NCI-H2196 treated with DMSO at 0.1 percent for 48 hours (cell line): ENCODE results near the gene ARX.

Experiments used
- DNase-seq: peaks from one replicate; lab custom pipeline; 2025; ENCODE audit not compliant: unreplicated experiment; lab: John Stamatoyannopoulos, UW

ARX gene

DNA sequence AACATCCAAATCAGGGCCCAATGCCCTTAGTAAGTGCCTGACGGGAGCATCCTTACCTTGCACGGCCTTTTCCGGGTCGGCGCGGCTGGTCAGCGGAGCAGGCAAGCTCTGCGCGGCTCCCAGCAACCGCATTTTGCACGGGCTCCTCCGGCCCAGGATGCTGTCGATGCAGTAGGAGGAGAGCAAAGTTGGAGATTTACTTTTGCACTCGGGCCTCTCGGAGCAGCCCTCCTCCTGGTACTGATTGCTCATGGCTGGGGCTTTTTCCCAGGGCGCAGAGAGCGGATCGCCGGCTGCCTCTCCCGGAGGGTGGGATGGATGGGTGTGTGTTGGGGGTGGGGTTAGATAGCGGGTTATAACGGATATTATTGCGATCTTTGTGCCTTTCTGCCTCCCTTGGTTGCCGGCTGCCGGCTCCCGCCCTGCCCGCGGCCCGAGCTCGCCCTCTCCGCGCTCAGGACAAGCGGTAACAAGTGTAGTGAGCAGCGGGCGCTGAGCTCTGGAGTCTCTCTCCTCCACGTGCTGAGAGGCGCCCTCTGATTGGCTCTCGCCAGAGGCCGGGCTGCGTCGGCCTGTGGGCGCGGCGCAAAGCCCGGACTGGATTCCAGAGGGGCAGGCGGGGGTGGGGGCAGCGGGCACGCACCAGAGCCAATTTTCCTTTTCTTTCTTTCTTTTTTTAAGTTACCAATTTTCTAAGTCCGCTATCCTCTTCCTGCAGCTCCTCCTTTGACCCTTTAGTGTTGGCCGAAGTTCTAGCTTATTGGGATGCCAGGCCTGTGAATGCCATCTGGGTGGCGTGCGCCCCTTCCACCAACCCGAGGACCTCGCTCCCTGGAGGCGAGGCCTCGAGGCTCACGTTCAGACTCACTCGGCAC is at the start of gene ARX:
TSS of gene ARX (minus strand) at position 480 of the 875 bp plus-strand sequence. CDS start at position 252, 228 bp downstream.
- DNase-seq, result no peak

DNA sequence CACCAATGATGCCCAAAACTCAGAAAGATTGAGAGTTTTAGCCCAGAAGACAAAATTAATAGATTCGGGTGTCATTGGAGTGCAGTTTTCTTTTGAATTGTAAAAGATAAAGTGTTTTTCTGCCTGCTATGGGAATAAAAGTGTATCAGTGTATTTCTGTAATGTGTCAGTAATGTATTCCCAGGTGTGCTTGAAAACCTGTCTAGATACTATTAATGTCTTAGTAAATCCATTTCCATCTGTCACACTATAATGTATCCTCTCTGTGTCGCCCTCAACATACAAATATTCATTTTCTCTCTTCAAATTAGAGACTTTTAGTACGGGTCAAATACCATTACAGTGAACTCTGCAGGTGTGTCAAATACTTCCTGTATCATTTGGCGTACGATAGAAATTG is 43.5 kb upstream of the ARX start:
- no peak for DNase-seq

DNA sequence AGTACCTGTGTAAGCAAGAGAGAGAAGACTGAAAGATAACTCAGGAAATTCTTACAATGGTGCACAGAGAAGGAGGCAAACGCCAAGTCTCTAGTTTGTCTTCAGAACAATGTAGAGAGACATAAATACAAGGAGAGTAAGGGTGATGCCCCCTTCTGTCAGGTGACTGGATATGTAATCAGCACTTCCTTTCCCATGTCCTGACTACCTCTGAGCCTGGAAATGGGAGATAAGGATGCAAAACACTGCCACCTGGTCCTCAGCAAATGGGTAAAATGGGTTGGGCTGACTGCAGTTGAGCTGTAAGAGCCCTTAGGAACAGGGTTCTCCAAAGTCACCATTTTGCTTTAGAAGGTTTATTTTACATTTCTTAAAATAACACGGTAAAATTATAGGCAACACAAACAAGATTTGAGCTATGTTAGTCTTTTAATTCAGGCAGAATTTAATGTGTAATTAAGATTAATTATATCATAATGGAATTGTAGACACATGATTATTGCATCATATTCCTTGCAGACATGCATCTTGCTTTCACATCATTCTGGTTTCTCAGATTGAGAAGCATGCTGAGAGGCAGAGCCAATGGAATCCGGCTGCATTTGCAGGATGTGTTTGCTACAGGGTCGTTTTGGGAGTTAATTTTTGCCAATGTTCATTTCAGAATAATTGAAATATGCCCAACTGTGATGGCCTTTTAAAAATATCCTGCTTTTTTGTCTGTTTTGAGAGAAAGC is 37.2 kb upstream of the ARX start:
- DNase-seq, result no peak

DNA sequence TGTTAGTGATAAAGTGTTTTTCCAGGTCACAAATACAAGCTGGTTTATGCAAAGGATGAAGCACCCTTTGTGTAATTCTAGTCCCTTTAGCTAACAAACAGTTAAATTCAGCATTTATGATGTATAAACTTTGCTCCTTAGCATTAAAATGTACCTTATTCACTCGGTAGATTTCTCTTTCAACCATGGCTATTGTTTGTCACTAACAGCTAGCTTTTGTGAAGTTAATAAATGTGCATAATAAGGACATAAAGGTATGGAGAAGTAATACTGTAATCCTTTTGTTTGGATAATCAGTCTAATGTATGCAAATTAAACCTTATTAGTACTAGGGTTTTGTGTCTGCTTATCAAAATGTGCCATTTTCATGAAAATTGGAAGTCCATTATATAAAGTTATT is 34.2 kb upstream of the ARX start:
- no peak for DNase-seq

DNA sequence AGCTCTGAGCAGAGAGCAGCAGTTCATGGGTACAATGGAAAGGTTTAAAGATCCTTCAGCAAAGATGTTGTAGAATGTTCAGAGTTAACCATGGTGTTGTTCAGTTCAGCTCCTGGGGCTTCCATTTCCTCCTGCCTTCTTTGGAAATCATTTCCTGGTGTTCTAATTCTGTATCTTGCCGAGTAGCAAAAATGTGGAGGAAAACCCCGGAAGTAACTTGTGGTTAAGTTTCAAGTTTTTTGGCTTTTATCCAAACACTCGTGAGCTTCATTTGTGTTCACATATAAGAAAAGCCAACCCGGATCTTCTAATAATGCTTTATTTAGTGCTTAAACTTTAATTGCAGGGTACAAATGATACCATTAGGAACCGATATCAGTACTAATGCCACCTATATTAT is 33.6 kb upstream of the ARX start:
- DNase-seq, result no peak

DNA sequence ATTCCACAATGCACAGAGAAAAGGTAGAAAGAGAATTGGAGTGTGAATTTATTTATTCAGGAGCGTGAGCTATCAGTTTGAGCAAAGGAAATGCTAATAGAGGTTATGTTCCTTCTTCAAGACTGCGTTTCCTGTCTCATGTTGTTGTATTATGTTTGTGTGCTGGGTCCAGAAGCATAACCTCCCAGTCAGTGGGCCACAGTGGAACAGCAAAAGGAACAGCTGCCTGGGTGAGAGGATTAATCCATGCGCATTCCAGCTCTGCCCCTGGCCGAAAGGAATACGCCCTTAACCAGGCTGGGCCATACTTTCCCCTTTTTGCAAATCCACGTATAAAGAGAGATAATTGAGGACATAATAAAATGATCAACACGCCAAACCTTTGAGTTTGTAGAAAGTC is 32.4 kb upstream of the ARX start:
- no peak for DNase-seq

DNA sequence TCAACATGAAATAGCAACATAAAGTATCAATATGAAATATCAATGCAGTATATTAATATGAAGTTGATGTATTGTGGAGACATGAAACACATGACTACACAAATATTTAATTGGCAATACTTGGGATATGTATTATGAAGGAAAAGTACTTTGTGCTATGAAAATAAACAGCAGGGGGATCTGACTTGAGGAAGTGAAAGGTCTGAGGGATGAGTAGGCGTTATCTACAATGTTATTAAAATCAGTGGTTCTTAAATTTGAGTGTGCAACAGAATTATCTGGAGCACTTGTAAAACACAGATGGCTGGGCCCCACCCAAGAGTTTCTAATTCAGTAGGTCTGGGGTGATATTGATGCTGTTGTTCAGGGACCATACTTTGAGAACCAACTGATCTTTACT is 27.4 kb upstream of the ARX start:
- DNase-seq, result no peak

DNA sequence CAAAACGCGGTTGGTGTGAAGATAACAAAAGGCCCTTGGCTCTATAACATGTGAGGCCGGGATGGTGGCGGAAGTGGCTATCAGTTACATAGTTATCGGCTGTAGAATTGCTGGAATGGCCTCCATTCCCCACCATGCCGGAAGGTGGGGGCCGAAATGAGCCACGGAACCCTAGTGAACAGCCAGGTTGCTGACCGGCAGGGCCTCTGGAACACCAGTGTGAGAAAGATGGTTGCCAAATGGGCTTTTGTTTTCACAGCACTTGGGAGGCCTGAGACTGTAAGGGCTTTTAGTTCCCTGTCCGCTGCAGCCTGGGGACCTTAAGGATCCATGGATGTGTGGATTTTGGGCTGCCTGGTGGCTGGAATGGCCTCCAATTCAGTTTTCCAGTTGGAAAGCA is 23.3 kb upstream of the ARX start:
- DNase-seq, result no peak

DNA sequence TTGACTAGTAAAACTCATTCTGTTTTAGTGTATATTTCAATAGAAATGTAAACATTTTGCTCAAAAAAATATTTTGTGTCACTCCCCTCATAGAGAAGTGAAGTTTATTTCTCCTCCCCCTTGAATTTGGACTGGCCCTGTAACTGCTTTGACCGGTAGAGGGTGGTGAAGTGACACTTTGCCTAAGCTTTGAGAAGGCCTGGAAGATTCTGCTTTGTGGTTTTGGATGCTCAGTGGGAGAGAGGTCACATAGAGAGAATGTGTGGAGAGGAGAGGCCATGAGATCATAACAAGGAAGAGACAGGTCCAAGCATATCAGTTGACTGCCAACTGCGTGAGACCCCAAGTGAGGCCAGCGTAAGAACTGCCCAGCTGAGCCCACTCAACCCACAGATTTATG is 19.1 kb upstream of the ARX start:
- DNase-seq, result no peak

DNA sequence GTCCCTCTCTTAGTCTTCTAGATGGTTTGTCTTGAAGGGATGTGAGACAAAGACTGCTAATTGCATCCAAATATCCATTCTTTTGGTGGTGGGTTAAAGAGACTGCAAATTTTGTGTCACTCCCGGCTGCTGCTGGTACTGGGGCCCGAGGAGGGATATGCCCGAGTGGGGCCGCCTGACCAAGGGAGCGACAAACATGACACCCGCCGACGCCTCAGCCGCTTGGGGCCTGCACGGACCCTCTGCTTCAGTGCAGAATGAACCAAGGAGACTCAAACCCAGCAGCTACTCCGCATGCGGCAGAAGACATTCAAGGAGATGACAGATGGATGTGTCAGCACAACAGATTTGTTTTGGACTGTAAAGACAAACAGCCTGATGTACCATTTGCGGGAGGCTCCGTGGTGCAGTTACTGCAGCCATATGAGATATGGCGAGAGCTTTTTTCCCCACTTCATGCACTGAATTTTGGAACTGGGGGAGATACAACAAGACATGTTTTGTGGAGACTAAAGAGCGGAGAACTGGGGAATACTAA is 13.6 kb upstream of the ARX start:
- no peak for DNase-seq

DNA sequence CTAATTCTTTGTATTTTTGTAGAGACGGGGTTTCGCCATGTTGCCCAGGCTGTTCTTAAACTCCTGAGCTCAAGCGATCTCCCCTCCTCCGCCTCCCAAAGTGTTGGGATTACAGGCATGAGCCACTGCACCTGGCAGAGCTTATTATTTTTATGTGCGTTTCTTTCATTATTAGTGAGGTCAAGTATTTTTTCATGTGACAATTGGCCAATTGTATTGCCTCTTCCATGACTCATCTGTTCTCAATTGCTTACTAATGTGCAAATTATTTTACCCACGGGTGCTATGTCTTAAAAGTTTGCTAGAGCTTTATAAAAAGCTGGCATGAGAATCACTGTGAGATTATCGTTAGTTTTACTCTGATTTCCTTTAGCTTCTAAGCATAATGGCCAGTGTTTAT is 13.0 kb upstream of the ARX start:
- DNase-seq, result no peak

DNA sequence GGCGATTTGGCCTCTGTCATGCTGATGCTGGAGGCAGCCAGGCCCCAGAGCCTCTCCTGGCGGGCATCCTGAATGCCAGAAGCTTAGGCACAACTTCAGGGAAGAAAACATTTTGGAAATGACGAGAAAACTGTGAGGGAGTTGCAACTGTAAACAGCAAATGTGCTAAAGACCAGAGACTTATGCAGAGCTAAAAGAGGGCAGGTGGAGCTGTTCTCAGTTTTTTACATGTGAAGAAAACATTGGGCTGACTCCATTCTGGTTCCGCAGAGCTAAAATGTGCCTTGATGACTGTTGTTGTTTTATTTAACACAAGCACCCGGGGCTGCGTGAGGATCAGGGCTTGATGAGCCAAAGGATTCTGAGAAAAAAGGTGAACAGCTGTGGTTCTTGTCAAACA is 10.8 kb upstream of the ARX start:
- no peak for DNase-seq

DNA sequence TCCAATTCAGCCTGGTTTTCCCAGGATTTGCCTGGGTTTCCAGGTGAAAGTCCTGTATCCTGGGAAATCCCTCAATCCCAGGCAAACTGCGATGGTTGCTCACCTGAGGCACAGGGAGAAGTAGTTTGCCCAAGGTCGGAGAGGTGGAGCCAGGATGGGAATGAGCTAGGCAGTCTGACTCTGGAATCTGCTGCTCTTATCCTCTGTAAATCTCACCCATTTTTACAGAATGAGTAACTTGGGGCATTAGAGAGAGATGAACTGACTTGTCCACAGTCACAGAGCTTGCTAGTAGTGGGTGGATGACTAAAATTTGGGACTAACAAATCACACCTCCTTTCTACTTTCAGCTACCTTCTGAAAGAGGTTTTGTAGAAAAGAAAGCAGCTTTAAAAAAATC is 9.8 kb upstream of the ARX start:
- DNase-seq, result no peak

DNA sequence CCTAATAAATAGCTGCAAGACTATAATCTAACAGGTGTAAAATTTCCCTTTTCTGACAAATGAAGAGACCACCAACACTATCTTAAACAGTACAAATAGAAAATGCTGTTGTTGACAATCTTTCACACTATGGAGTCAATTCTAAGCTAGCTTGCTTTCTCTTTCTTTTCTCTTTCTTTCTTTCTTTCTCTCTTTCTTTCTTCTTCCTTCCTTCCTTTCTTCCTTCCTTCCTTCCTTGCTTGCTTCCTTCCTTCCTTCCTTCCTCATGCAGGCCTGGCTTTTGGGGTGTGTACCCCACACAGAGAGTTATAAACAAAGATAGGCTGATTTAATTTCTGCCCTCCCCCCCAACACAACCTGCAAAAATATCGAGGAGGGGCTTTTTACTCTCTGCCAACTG is 8.1 kb upstream of the ARX start:
- no peak for DNase-seq

DNA sequence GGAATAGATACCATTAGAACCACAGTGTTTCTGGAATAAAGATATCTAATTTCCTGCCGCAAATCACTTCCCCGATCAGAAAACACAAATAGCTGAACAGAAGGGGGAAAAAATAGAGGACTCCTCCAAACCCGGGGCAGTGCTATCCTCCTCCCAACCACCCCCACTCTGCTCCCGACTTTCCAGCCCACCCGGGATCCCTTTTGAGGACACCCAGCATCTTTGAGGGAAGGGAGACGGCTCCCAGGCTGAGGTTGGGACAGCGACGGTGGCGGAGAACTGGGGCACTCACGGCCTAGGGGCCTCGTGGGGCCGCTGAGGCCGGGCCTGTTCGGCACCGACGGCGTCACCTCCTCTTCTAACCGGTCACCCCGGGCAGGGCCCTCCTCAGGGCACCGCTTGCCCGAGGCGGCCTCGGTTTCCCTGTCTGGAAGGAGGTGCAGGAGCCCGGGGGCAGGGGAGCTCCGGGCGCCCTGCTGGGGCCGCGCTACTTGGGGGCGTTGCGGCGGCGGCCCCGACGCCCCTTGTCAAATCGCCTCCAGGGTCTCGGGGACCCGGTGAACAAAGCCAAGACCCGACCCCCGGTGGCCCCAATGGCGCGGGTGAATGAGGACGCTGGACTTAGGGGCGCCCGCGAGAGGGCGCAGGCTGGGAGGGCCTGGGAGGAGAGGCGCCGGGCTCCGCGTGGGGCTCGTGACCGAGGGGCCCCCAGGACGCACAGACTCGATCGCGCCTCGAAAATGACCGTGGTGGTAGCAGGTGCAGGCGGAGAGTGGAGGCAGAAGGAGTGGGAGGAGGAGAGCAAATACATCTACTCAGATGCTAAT is 6.9 kb upstream of the ARX start:
- DNase-seq, result no peak

DNA sequence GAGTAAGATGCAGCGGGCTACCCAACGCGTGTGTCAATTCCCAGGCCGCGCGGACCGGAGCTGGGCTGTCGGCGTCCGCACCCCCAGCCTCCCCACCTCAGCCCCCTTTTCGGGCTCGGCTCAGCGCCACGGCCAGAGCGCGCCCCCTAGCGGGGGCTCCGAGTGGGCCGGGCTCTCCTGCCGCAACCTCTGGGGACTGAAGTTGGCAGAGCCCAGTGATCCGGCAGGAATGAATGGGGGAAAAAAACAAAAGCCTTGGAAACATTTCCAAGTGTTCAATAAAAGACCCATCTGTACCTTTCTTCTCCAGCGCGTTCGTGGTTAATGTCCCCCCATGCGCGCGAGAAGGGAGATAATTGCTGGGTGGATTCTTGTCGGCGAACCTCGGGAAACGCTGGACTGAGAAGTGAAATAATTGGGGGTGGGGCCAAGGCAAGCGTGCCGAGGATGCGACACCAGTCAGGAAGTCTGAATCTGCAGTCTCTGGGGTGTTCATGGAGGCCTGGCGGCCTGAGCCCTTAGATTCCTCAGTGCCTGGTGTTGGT is 5.2 kb upstream of the ARX start:
- no peak for DNase-seq

DNA sequence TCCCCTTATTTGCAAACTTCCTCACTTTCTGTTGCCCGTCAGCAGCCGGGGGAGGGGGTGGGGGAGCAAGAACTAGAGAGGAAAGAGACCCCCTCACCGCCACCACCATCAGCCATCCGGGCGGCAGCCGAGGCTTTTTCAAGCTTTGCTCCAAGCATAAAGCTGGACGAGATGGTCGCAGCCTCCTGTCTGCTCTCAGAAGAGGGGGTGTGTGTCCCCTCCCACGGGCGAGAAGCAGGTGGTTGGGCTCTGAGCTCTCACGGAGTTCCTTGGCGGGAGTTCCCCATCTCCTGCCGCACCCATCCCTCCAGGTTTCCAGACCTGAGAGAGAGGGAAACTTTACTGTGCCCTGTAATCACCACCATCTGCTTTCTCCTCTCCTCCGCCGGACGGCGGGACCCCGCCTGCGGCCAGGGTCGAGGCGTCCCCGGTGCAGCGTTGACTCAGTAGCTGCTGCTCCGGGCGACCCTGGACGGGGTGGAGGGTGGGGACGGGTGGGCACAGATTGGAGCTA is 4.7 kb upstream of the ARX start:
- DNase-seq, result no peak

DNA sequence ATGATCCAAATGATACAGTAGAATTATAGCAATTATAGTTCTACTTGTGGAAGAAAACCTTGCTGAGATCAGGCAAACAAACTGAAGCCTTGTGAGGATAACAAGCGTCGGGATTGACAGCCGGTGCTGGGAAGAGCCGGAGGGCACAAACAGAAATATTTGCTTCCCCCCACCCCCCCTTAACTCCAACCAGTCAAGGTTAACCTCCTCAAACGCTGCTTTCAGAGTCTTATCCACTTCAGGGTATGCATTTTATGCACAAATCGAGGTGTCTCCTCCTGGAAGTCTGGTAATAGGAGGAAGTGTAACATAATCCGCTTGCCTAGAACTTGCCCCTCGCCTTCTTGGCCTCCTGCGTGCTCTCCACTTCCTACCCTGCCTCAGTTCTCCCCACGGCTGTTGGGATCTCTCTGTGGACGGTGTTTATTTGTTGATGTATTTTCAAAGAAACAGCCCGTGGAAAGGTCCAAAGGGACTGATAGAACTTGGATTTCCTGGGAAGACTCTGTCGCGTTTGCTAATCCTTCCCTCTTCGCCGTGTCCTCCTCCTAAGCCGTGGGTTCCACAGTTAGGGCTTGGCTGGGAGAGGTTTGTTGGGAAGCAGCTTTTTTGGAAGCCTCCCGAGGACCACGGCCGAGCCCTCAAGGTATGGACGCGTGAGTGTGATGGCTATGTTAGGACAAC is 4.1 kb upstream of the ARX start:
- DNase-seq, result no peak

DNA sequence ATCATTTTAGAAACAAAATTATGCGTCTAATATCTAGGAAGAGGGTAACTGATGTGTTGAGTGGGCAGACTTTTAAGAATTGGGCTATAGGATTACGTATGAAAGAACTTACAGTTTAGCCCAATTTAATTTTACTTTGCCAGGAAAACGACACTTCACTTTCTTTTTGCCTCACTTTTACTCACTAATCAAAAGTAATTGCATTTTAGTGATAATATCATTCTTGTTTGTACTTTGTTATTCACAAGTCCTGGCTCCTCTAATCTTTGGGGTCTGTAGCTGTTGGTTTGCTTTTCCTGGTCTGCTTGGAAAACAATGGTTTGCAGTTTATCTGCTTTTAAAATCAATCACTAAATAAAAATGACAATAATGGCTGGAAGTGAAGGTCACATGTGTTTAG is 2.9 kb upstream of the ARX start:
- no peak for DNase-seq

DNA sequence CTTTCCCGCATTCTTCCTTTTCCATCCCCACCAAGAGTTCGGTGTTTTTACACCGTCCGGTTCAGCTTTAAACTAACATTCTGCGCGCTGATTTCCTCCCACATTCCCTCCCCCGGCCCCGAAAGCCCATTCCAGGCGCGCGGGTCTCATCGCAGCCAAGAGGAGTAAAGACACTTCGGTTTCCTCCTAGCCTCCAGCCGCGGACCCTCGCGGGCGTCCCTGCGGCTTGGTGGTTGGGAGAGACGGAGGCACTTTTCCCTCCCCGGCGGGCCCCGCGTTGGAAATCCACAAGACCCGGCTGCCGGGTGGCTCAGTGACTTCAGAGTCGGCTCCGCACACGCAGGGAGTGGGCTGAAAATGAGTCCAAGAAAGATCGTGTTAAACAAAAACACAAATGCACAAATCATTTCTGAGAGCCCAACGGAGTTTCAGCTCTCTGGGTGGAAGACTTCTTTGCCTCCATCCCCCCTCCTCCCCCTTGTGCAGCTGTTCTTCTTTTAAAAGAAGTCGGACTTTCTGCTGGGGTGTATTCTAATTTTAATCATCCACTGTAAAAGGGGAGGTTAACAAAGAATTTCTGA is 2.0 kb upstream of the ARX start:
- no peak for DNase-seq
